ENCODE measurements around the gene PHACTR1.

- TF ChIP-seq POLR2A (IDR thresholded peaks at IDR 0.05; ENCODE audit: low read depth, low read length) (no peak), POLR2AphosphoS5 (IDR thresholded peaks at IDR 0.05; ENCODE audit: low read depth, low read length) (no peak)
Measured at GRCh38 chr6:13280254-13280653, 563.7 kb downstream of the PHACTR1 start.

Data from GM12891 (cell line).